ENCODE data around the gene MRPL49.
"Not testable (repeated sequence)": the region's sequence is repeated elsewhere in the genome, so short reads cannot be mapped to it uniquely, and the experiment has no call there.

The MRPL49 gene

DNA sequence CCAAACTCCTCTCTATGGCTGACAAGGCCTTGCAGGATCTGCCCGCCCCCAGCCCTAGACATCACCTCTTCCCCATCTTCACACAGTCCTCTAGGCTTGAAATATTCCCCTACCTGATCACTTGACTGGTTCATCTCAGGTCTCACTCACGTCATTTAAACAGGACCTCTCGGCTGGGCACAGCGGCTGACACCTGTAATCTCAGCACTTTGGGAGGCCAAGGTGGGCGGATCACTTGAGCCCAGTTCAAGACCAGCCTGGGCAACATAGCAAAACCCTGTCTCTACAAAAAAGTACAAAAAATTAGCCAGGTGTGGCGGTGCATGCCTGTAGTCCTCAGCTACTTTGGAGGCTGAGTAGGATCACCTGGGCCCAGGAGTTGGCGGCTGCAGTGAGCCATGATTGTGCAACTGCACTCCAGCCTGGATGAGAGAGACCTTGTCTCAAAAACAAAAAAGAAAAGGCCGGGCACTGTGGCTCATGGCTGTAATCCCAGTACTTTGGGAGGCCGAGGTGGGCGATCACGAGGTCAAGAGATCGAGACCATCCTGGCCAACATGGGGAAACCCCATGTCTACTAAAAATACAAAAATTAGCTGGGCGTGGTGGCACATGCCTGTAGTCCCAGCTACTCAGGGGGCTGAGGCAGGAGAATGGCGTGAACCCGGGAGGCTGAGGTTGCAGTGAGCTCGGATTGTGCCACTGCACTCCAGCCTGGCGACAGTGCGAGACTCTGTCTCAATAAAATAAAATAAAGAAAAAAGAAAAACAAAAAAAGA is 3.0 kb upstream of the MRPL49 start:
- not testable (repeated sequence) for DNase-seq

DNA sequence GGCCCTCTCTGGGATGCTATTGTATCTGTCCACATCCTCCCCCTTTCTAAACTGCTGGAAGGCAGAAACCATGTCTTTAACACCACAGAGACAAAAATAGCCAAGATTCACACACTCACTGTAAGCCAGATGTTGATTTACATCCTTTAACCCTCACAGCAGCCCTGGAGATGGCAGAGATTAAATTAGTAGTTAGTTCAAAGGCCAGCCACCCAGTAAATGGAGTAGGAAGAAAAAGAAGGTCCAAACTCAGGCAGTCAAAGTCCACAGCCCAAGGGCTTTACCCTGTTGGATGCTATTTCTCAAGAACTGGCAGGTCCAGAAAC is 2.5 kb upstream of the MRPL49 start:
- no peak for DNase-seq

DNA sequence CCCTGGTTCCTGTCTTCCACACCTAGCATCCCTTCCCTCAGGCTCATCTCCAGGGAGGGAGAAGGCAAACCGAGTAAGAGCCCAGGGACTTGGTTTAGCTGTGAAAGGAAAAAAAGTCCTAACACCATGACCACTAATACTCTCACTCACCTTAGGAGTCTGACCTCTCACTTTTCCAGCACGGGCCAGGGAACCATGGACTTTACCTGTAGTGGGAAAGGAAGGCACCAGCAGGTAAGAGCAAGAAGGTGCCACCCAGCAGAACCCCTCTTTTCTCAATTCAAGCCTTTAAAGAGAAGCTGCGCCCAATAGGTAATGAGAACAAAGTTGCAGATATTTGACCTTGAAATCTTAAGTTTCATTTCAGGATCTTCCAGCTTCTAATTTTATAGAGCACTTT is 1.3 kb upstream of the MRPL49 start:
- DNase-seq: no peak

DNA sequence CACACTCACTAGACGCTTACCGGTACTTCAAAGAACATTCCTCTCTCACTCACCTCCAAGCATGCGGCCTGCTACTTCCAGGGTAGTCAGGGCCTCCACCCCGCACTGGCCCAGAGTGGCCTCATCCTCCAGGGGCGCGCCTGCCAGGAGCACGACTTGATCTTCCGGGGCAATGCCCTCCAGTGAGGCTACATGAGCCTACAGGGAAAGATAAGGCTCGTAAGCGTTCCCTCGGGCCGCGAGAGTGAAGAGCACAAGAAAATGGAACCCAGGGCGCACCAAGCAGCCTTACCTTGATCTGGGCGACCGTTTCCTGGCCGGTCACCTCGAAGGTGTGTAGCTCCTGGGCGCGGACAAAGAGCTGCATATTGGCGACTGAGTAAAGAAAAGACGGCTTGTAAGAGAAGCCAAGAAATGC is 665 bp upstream of the MRPL49 start:
- DNase-seq: peak; percentile 19

DNA sequence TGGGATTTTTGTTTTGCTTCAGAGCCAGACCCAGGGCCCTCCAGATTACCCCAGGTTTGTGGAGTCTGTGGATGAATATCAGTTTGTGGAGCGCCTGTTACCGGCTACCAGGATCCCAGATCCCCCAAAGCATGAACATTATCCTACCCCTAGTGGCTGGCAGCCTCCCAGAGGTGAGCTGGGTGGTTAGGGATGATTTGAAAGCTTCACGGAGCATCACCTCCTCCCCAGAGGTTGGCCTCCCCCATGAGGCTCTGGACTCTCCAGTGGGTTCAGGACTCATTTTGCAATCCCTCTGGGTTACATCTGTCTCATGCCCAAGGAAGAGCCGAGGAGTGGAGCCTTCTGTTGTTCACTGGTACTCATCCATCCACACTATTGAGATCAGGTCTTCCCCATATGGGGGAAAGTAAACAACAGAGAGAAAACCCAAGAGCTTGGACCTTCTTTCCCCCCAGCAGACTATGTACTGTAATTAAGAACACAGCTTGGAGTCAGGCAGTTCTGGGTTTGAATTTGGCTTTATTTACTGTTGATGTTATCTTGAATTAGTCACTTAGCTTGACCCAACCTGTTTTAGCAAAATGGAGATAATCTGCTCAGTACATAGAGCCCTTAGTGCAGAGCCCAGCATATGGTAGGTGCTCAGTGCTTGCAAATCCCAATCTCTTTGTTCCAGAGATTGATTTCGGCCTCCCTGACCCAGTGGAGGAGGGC is 2.5 kb downstream of the MRPL49 start:
- DNase-seq: no peak

DNA sequence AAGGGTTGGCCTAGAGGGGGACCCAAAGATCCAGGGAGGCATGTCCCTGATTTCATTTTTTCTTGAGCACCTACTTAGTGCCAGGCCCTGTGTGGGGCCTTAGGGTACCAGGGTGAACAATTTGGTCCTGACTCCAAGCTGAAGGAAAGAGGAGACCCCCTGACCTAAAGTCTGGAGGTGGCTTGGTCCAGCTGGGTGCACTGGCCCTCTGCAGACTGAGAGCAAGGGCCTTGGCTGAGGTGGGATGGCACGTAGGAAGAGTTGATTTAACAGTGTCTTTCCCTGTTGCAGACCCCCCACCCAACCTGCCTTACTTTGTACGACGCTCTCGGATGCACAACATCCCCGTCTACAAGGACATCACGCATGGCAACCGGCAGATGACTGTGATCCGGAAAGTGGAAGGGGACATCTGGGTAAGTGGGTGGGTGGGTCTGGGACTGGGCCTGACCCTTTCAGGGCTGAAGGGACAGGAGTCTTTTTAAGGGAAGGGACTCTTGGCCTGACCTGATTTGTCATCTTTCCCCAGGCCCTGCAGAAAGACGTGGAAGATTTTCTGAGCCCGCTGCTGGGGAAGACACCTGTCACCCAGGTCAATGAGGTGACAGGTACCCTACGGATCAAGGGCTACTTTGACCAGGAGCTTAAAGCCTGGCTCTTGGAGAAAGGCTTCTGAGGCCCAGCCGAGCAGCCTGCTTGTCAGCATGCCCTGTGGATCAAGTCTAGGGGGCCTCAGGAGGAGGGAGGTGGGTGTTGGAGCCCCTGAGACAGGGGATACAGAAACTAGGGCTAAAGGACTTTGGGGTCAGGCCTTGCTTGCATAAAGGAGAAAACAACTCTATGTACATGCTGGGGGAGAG is 3.3 kb downstream of the MRPL49 start:
- DNase-seq: no peak

DNA sequence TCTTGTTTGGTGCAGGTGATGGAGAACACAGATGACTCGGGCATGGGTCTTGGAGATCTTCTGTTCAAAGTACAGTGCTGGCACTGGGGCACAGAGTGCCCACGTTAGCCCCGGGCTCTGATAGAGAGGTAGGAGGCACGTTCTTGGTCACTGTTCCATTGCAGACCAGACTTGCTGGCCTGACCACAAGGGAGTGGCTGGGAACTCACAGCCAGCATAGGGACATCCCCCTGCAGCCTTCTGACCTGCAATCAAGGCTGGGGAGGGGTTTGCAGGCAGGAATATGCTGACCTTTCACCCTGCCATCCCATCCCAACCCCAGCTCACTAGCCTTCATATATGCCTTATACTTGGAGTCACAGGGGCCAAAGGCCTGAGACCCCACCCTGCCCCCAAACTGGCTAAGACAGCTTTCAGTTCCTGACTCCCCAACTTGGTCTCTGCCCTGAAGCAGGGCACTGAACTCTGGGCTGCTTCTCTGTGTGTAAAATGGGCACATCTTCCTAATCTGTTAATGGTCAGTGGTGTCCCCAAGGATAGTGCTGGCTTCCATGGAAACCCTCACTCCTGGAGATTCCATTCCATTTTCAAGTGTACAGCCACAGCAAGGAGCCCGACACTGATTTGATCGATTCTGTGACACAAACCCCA is 4.6 kb downstream of the MRPL49 start:
- no peak for DNase-seq

DNA sequence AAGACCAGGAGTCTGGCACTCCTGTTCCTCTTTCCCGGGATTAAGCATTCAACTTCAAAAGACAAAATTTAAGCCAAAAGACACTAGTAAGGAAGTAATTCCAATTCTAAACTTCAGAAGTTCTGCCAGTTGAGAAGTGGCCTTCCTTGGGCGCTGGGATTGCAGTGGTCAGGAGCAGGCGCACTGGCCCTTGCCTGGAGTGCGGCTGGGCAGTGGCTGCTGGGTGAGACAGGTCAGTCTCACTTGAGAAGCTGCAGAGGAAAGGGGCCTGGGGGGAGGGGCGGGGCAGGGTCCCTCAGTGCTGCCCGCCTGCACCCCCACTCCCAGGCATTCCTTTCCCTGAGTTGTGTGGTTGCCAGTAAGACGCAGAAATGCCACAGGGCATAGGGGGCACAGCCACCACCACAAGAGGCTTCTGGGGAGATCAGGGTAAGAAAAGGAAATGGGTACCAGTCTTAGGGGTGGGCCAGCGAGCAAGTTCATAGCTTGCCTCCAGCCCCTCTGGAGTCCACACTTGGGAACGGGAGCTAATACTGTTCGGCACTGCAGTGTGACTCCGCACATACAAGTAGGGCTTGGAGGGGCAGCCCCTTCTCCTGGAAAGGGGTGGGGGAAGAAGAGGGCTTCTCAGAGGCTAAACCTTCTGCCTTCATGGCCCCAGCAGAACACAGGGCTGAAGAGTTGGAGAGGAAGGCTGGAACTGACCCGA is 5.5 kb downstream of the MRPL49 start:
- DNase-seq: no peak

DNA sequence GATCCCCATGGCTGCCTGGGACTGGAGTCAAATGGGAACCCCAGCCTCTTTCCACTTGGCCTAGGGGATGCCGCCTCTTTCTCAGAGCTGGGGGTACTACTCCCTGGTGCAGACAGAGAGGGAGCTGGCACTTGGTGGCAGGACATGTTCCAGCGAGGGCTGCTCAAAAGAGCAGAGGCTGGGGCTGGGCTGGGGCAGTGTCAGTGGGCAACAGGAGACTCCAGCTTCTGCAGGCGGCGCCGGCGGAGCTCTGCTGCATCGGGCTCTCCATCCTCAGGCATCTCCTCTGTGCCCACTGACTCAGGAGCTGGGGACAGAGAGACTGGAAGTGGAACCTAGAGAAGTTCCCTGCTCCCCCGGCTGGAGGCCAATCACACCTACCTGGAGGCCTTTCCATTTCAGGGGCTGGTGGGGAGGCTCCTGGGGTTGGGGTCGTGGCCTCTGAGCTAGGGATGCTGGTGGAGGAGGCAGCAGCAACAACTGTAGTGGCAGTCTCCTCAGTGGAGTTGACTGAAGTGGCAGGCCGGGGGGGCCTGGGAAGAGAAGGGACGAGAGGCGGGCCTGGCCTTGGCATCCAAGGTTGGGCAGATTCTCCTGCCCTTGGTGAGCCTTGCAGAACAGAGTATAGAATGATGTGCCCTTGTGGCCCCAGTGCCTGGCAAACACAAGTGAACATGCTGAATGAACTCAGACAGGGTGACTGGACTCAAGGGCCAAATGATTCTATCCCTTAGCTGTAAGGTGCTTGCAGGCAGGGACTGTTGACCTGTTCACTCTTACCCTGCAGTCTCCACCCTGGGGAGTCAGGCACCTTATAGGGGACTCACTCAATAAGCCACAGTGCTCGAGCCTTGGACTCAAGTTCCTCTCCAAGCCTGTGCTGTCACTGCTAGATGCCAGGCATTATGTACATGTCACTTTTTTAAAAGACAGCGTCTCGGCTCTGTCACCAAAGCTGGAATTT is 6.3 kb downstream of the MRPL49 start:
- DNase-seq: no peak

DNA sequence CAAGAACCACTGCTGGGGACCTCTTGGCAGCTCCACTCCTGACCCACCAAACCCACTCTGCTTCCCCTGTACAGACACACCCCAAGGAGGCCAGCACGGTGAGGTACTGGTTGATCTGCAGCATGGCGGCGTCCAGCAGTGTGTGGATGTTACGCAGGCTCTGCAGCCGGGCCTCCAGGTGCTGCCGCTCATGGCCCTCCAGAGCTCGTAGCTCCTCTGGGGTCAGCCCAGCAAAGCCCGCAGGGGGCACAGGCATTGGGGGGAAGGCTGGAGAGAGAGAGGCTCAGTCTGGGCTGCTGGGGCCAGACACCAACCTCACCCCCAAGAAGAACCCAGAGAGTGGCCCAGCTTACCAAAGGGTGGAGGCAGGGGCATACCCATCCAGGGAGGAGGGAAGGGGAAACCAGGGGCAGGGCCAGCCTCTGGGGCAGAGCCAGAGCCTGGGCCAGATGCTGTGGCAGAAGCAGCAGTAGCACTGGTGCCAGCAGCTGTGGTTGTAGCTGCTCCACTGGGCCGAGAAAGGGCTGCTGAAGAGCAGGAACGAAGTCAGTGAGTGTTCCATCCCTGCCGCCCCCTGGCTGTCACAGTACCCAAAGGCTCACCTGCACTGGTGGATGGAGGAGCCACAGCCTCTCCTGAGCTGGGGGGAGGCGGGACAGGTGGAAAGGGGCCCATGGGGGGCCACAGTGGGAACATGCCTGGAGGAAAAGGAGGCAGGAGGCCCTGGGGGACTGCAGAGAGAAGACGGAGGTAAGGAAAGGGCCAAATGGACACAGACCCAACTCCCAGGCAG is 7.7 kb downstream of the MRPL49 start:
- no peak for DNase-seq

DNA sequence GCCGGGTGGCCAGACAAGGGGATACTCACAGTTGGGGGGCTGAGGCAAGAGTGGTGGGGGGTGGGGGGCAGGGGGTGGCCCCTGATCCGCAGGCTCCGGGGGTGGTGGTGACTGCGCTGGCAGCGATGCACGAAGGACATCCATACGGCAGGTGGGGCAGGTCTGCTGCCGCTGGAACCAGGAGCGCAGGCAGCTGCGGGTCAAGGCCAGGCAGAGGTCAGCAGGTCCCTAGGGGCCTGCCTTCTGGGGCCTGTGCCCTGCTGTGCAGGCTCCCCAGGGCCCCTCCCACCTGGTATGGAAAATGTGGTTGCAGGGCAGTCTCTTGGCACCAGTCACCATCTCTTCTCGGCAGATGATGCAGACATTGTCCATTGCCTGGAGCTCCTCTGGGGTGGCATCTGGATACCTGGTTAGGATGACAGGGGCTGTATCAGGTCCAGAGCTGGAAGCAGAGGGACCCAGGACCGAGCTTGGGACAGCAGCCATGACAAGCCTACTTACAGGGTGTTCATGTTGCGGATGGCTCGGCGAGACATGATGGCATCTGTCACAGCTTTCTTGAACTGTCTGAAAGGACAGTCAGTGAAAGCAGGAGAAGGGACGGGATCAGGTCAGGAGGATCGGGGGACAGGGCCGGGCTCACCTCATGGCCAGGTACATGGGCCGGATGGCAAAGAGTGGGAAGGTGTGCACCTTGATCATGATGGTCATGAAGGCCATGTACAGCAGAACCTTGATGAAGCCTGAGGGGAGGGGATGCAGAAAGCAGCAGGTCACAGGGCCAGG is 8.7 kb downstream of the MRPL49 start:
- DNase-seq: no peak

DNA sequence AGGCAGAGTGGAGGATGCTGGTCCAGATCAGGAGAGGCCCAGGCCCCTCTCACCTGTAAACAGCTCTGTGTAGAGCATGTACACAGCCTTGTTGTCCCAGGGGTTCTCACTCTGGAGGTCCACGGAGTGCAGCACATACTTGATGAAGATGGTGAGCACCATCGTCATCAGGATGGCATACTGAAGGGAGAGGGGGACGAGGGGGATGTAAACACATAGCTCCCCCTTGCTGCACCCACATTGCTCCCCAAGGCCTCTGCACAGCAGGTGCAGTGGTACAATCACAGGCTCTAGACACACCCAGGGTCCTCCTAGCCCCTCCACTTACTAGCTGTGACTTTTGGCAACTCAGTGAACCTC is 9.3 kb downstream of the MRPL49 start:
- no peak for DNase-seq

DNA sequence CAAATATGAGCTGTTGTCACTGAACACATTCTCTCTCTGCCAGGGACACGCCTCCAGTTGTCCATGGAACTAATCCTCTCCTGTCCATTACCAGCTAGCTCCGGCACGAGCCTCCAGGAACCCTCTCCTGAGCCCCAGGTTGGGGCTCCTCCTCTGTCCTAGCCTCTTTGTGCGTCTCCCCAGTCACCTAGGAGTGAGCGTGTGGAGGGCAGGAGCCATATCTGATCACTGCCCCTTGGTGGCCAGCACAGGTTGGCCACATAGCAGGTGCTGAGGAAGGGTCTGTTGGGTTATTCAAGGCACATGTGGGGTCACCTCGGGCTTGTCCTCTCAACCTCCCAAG is 9.7 kb downstream of the MRPL49 start:
- DNase-seq: no peak

DNA sequence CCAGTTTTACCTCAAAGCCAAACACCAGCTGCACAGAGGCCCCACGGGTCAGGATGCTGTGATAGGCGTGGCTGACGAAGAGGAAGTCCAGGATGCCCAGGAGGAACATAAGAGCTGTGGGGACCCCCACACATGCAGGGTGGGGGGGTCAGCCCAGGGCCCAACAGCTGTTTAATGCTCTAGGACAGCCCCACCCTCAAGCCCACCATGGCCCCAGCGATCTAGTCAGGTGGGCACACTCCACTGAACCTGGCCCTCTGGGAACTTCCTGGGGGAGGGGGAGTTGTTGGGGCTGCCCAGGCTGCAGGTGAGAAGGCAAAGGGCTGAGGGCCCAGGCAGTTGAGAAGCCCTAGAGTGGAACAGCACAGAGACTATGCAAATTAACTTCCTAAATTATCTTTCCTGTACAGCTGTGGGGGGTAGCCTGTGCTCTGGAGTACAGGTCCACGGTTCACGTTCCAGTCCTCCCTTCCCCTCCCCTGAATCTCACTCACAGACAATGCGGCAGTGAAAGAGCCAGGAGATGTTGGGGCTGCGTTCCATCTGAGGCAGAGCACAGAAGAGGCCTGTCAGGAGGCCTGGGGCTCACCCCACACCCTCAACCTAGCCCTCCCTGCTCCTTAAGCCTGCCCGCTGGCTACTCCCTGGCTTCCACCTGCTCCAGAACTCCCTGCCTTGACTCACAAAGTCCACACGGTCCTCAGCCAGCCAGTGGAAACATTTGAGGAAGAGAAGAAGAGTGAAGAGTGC is 10.3 kb downstream of the MRPL49 start:
- no peak for DNase-seq

DNA sequence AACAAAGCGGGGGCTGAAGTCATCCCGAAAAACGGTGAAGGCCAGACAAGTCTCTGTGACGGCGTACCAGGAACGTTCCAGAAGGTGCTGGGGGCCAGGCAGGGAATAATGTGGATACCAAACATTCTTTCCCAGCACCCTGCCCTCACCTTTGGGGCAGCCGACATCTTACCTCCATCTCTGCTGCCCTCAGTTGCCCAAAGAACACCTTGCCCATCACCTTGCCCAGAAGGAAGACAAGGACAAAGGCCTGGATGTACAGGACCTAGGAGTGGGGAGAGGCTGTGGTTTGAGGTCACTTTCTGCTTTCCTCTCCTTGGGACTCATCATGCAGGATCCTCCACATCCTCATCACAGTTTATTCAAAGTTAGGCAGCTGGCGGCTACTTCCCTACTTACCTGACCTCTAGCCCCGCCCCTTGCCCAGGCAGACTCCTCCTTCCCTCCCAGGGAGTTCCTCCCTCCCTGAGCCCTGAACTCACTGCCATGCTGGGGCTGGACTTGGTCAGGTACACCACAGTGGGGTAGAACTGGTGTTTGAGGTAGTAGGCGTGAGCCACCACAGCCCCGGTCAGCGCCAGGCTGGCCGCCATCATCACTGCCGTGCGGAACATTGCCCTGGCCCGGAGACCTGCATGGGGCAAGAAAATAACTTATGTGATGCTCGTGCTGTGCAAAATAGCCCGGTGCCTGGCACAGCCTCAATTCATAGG is 11.0 kb downstream of the MRPL49 start:
- DNase-seq: peak; percentile 69

DNA sequence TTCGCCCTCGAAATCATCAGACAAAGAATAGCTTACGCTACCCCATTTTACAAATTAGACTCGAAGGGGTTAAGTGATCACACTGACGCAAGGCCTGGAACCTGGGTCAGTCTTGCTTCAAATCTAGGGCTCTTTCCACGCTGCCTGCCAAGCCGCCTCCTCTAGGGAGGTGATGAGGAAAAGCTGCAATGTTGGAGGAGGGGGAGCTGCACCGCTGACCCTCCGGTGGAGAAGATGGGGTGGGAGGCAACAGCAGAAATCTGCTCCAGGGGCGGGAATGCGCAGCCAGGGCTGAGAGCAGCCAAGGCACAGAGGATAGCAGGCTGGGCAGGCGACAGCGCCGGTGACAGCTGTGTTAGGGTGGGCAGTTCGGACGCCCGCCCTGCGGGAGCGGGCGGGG is 11.6 kb downstream of the MRPL49 start:
- DNase-seq: no peak

DNA sequence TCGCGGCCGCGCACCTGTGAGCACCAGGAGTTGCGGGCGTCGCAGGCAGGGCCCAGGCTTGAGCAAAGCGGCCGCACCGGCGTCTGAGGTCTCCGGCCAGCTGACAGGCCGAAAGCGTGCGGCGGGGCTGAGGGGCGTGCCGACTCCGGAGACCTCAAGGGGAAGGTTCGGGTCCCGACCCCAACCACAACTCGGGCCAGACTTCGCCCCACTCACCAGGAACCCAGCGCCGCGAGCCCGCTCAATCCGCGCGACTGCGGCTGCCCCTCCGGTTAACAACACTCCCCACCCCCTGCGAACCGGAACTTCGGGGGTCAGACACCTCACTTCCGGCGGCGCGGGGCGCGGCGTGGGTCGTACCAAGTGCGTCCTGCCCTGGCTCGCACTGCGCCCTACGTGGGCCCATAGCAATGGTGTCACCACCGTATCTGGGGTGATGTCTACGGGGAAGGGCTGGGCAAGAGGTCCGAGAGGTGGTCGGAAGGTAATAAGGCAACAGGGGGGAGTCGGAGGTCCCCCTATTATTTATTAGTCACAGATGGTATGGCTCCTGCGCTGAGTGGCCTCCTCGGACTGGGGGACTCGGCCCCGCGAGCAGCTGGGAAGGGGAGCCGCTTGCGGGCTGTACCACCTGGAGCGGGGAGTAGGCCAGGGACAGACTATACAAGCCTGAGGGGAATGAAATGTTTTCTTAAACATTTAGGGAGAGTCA is 12.3 kb downstream of the MRPL49 start, which contains the start of gene SYVN1:
Gene SYVN1, minus strand, starts transcription at position 280 of the 712 bp plus-strand sequence. CDS start 918 bp downstream, outside the sequence.
- DNase-seq: peak; percentile 93
